ENCODE data around the gene SCFD2. TPM values are rescaled to one million over a fixed set of nuclear protein-coding genes. Genes with fewer than 3 reads are reported as not detected.

Gene SCFD2
- total and polyA plus RNA-seq, 2 donors (not counting 3 experiments of a cell fraction or from before 2014, with no cell fraction given): 12.3 to 22.8 TPM

GRCh38 chr4:52861879-52862616, 503.8 kb downstream of the SCFD2 start, which contains the start of gene RASL11B:
TSS of gene RASL11B (plus strand) at chr4:52862317. CDS start at chr4:52862508, 191 bp downstream.
- Histone ChIP-seq H3K4me2 (ENCODE audit: insufficient read depth, low read length) (peak within 1 kb of the TSS; percentile 39), H3K9ac (replicated peaks; ENCODE audit: extremely low read depth, insufficient read depth, low read length) (no peak within 1 kb of the TSS), H3K36me3 (ENCODE audit: control insufficient read depth in 2 of 2, extremely low read depth in 1 of 2, insufficient read depth in 2 of 2, low read length in 2 of 2) (no peaks in the 10 kb centered on the region), H3K4me1 (ENCODE audit: control insufficient read depth, extremely low read depth, insufficient read depth, low read length) (peaks cover 9% of the 10 kb centered on the region), H3K27ac (ENCODE audit: insufficient read depth, low read depth, low read length) (no peak within 1 kb of the TSS), H3K9me3 (replicated peaks; ENCODE audit: control insufficient read depth, insufficient read depth, low read length) (no peaks in the 10 kb centered on the region), H3K9me1 (replicated peaks; ENCODE audit: control insufficient read depth, extremely low read depth, insufficient read depth, low read length) (no peaks in the 10 kb centered on the region), H2AFZ (ENCODE audit: low read depth, low read length) (peak within 1 kb of the TSS; percentile 90), H3K4me3 (replicated peaks in 1 of 3; ENCODE audit: insufficient read depth in 1 of 3, low read depth in 1 of 3, low read length in 3 of 3) (peak within 1 kb of the TSS; percentile 5 to 50 (median 38)), H3K27me3 (ENCODE audit: control insufficient read depth in 2 of 2, insufficient read depth in 2 of 2, low read length in 2 of 2) (peaks cover 32 to 55% of the 10 kb centered on the region in 2 experiments), H4K20me1 (replicated peaks; ENCODE audit: control insufficient read depth, extremely low read depth, insufficient read depth, low read length) (no peaks in the 10 kb centered on the region), H3K79me2 (ENCODE audit: control insufficient read depth, insufficient read depth, low read length) (no peaks in the 10 kb centered on the region)
- FAIRE-seq: peak; percentile 57
- no TSS peak for BruUV-seq (replicated peaks)
- TF ChIP-seq POLR2AphosphoS5 (IDR thresholded peaks at IDR 0.05; ENCODE audit: insufficient read depth, low read depth, low read length) (peak; percentile 24), MAX (IDR thresholded peaks at IDR 0.05; ENCODE audit: insufficient read depth, insufficient read length) (peak; percentile 64), EZH2 (IDR thresholded peaks at IDR 0.05; ENCODE audit: borderline replicate concordance, low read depth, low read length, severe bottlenecking) (no peak), CTCF (IDR thresholded peaks at IDR 0.05; ENCODE audit: extremely low read depth in 1 of 2, insufficient read depth in 1 of 2, low read depth in 1 of 2, low read length in 2 of 2) (no peak), JUN (IDR thresholded peaks at IDR 0.05; ENCODE audit: borderline replicate concordance, insufficient read depth, insufficient read length, low read depth) (no peak), FOS (IDR thresholded peaks at IDR 0.05; ENCODE audit: borderline replicate concordance, insufficient read depth, low read length) (no peak)
- peak; percentile 78 for DNase-seq (ENCODE audit: low read depth, low spot score)
- dilution Hi-C loops (cut with MboI; ENCODE audit: extremely low pct_ligation_motif_present, low sequenced_read_pairs) (no loop called here), intact Hi-C loops (cut with micrococcal nuclease) (loop anchor here (2.0 to 10.0 kb wide), 5 partner anchors 50 to 317 kb away; no protein-coding TSS in a partner anchor)
- ChIA-PET POLR2A (no interaction called here), CTCF (interaction anchor here (1.2 kb wide), 1 partner anchor 121 kb away, joined by 5 read pairs; no protein-coding TSS in a partner anchor)
